GM08714 (cell line): Measurements from ENCODE around the gene JOSD1.

ENCODE experiments used
- H3K4me3 ChIP-seq: fragments of 200-500 bp; sonication (Bioruptor generic); 2 replicates; pipeline ENCODE4 v1.5.1; 2014; ENCODE audit warnings: mild to moderate bottlenecking, low read length, inconsistent platforms
- ZNF274 ChIP-seq: IDR thresholded peaks from 2 replicates; pipeline ENCODE4 v1.6.1; 2012; ENCODE audit warnings: mild to moderate bottlenecking, low read depth, low read length

The JOSD1 gene

DNA sequence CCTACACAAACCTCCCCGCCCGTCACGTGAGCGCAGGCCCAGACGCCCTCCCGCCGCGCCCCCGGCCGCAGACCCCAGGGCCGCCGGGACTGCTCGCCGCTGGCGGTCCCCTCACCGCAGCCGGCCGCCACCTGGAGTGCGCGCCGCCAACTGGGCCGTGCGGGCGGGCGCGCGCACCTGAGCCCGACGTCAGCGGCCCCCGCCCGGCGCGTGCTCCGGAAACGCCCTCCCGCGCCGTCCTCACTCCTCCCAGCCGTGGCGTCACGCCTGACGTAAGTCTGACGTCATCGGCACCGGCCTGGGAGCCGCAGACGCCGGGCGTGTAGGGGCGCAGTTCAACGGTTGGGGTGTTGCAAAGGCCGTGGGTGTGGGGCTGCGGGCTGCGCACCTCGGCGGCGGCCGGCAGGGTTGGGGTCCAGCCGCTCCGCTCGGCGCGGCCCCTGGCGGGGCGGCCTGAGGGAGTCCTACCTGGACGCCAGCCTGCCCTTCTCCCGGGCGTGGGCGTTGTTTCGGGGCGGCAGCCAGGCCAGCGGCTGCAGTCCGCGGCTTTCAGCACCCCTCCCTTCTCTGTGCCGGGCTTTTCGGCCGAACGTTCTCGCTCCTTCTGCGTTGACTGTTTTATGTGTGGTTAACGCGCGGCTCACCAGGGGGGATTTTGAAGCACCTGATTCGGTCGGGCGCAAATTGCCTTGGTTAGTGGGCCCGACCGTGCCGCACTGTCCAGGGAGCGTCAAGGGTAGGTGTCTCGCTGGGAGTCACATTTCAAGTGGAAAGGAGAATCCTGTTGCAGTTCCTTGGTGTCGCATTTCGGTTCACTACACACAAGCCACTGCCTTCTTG lies at the start of gene JOSD1:
Gene JOSD1, minus strand, starts transcription at position 155 of the 840 bp plus-strand sequence. CDS start 956 bp downstream, outside the sequence.
- H3K4me3 ChIP-seq, result peak within 1 kb of the TSS; percentile 99
- no peak for TF ChIP-seq ZNF274

- no peak for TF ChIP-seq ZNF274
- no peak overlapping the region for H3K4me3 ChIP-seq
These were observed 49.4 kb upstream of the JOSD1 start for GRCh38 chr22:38750104-38750503.

DNA sequence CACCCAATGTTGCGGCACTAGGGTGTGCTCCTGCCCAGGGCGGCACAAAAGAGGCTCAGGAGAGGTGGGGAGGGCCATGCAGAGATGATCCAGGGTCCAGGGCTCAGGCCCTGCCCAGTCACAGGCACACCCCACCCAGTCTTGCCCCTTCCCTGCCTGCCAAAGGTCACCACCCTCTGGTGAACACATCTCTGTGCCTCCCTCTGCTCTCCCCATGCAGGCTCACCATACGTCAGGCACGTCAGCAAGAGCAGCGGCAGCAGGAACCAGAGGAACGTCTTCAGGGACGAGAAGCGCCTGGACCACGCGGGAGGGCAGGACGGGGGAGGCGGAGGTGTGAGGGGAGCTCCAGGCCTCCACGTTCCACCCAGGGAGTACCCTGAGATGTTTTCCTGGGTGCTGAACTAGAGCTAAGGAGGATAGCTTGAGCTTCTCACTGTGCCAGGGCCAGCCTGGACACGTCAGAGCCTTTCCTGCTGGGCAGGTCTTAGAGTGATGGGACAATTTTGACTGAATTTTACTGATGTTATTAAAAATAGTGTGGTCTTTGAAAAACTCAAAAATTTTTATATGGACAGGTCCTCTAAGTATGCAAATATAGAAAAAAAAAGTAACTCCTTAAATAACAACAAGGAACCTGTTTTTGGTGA lies 47.9 kb upstream of the JOSD1 start:
- no peak overlapping the region for H3K4me3 ChIP-seq
- TF ChIP-seq ZNF274, result no peak

- no peak overlapping the region for H3K4me3 ChIP-seq
- no peak for TF ChIP-seq ZNF274
These were observed 45.1 kb upstream of the JOSD1 start for GRCh38 chr22:38745676-38746460.

DNA sequence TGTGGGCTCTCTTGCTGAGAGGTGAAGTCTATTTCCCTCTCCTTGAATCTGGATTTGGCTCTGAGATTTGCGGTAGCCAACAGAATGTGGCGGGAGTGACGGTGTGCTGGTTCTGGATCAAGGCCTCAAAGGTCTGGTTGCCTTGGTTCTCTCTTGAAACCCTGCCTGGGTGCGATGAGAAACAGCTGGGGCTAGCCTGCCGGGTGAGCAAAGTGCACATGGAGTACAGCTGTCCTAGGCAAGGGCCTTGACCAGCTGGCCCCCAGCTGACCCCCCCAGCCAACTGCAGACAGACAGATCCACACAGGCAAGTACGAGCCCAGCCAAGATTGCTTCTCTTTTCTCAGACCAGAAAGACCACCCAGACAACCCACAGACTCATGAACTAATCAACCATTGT lies 44.2 kb upstream of the JOSD1 start:
- no peak overlapping the region for H3K4me3 ChIP-seq
- no peak for TF ChIP-seq ZNF274

DNA sequence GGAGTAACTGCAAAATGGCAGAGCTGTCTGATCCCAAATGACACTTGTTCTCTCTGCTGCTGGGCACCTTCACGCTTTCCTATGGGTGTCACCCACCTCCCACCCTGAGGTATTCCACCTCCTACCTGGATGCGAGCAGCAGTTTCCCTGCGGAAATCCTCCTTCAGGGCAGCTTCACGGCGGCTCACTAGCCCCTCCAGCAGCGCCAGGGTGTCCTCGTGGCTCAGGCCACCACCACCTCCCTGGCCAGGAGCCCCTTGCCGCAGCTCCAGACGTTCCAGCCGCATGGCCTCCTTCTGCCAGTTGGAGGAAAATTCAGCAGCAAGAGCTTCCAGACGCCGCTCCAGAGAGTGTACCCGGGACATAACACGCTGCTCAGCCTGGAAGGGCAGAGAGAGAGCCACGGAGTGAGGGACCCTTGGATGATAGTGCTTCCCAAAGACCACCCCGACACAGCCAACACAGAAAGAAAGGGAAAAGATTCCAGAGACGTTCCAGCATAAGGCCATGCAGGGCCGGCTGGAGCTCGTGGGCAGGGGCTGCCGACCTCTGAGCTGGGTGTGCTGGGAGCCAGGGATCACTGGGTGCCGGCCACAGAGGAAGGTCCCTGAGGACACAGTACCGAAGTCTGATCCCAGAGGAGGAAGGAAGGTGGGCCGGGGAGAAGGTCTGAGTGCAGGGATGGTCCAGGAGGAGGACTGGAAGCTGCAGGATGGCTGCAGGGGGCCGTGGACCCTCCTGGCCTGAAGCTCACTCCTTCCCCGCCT lies 41.6 kb upstream of the JOSD1 start:
- H3K4me3 ChIP-seq, result no peak overlapping the region
- TF ChIP-seq ZNF274, result no peak

DNA sequence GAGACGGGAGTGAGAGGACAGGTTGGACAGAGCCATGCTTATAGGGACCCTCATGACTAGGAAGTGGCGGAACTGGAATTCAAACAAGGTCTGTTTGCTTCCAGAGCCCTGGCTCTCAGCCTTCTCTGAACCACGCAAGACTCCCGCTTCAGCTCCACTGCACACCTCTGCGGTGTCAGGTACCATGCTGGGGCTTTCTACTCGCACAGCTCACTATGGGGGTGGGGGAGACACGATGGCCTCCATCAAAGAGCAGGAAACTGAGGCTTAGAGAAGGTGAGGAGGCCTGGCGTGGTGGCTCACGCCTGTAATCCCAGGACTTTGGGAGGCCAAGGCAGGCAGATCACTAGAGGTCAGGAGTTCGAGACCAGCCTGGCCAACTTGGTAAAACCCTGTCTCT lies 40.8 kb upstream of the JOSD1 start:
- no peak for TF ChIP-seq ZNF274
- no peak overlapping the region for H3K4me3 ChIP-seq

DNA sequence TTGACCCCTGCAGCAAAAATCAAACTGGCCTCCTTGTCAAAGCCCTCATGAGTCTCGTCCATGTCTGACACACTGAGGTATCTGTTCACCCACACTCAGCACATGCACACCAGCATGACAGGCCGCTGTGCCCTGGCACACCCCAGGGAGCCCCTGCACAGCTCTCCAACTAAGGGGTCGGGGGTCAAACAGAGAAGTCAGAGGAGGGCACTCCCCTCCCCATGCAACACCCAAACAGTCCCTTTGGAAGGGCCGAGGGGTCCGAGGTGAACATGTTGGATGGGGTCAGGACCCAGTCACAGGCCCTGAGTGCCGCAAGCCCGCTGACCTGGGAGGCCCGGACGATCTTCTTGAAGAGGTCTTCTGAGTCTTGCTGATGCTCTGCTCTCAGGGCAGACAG lies 40.4 kb upstream of the JOSD1 start:
- H3K4me3 ChIP-seq, result no peak overlapping the region
- no peak for TF ChIP-seq ZNF274

DNA sequence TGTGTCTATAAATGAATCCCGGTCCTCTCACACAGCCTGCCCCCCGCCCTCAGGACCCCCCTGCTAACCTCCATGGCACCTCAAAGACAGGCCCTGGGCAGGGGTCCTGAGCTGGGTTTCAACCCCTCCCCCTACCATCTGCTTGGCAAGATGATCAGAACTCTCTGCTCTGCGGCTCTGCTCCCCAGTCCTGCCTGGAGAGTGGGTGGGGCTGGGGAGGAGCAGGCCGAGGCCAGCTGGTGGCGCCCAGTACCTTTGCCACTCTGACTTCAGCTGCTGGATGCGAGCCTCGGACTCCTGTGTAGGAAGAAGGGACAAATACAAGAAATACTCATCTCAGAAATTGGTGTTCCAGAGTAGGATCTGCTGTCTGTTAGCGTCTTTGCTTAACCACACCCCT lies 40.0 kb upstream of the JOSD1 start:
- H3K4me3 ChIP-seq, result no peak overlapping the region
- no peak for TF ChIP-seq ZNF274

- no peak for TF ChIP-seq ZNF274
- no peak overlapping the region for H3K4me3 ChIP-seq
These were observed 39.5 kb upstream of the JOSD1 start for GRCh38 chr22:38740116-38740723.

- no peak overlapping the region for H3K4me3 ChIP-seq
These were observed 38.7 kb upstream of the JOSD1 start for GRCh38 chr22:38739300-38740055.

GRCh38 chr22:38738475-38739070 lies 37.8 kb upstream of the JOSD1 start:
- no peak for TF ChIP-seq ZNF274
- no peak overlapping the region for H3K4me3 ChIP-seq

More at GRCh38 chr22:38739300-38740055, 38.7 kb upstream of the JOSD1 start:
- no peak for TF ChIP-seq ZNF274
